Gastroesophageal sphincter (tissue), 4 donors: ENCODE measurements around the gene ANO10. TPM values are rescaled to one million over a fixed set of nuclear protein-coding genes. Genes with fewer than 3 reads are reported as not detected.
"Not testable (repeated sequence)": the region's sequence is repeated elsewhere in the genome, so short reads cannot be mapped to it uniquely, and the experiment has no call there.

Experiments used
- ATAC-seq: fragments of 150-250 bp; one replicate; pipeline ENCODE4 v1.9.1; 2016; ENCODE audit warnings: mild to moderate bottlenecking, moderate library complexity
- H3K27ac ChIP-seq, 4 donors: fragments of 200-600 bp; sonication (generic) in 3 of 4; 1 replicate in 3 of 4; 2 replicates in 1 of 4; pipeline ENCODE4 v1.5.1; 2016 to 2019
- H3K27me3 ChIP-seq: fragments of 200-600 bp; sonication (generic); one replicate; pipeline ENCODE4 v1.5.1; 2019
- H3K36me3 ChIP-seq, 2 donors: fragments of 200-600 bp; sonication (generic); one replicate each; pipeline ENCODE4 v1.5.1; 2019; ENCODE audit warnings: control low read depth in 1 of 2
- H3K4me1 ChIP-seq, 3 donors: fragments of 200-600 bp; sonication (generic); 1 replicate in 2 of 3; 2 replicates in 1 of 3; pipeline ENCODE4 v1.5.1; 2016 to 2019; ENCODE audit warnings: control low read depth in 2 of 3
- H3K4me3 ChIP-seq, 2 donors: fragments of 200-600 bp; sonication (generic); one replicate each; pipeline ENCODE4 v1.5.1; 2019; ENCODE audit warnings: mild to moderate bottlenecking in 1 of 2, moderate library complexity in 1 of 2
- H3K9me3 ChIP-seq, 3 donors: fragments of 200-600 bp; sonication (generic); one replicate each; pipeline ENCODE4 v1.5.1; 2017 to 2019; ENCODE audit warnings: control low read depth in 2 of 3
- EP300 ChIP-seq: sonication (generic); formaldehyde crosslinking; IDR thresholded peaks from one replicate; pipeline ENCODE4 v1.6.1; 2017; ENCODE audit warnings: antibody characterized with exemption, mild to moderate bottlenecking
- POLR2A ChIP-seq, 2 donors: fragments of 450-650 bp; IDR thresholded peaks; one replicate each; pipeline ENCODE4 v1.6.1; 2017; ENCODE audit warnings: antibody characterized with exemption in 2 of 2, mild to moderate bottlenecking in 2 of 2, moderate library complexity in 1 of 2
- POLR2AphosphoS5 ChIP-seq: sonication (generic); formaldehyde crosslinking; IDR thresholded peaks from one replicate; pipeline ENCODE4 v1.6.1; 2017; ENCODE audit warnings: antibody characterized with exemption
- WGBS, 2 donors: methylation state at CpG; one replicate each; pipeline ENCODE4 v1.1.5; 2018; ENCODE audit warnings: low coverage in 1 of 2; 5-methylcytosine and 5-hydroxymethylcytosine counted together
- total RNA-seq, 4 donors: library from RNA; depleted of rRNA; stranded (reverse); fragments of >200 nt; gene quantifications; one replicate each; pipeline ENCODE4 v1.1.0, GENCODE V29; 2016
- TF ChIP-seq, protein P1 (sequence below), 4 experiments: fragments of 200-600 bp in 2 of 4; fragments of 450-650 bp in 2 of 4; sonication (generic) in 1 of 4; IDR thresholded peaks; one replicate each; pipeline ENCODE4 v1.5.1; 2017 to 2019; ENCODE audit warnings: antibody characterized with exemption in 4 of 4, mild to moderate bottlenecking in 2 of 4, moderate library complexity in 2 of 4

The ANO10 gene
- total RNA-seq, 4 donors from 2014 or later, result 22.9 to 33.5 (median 30.2) TPM

DNA sequence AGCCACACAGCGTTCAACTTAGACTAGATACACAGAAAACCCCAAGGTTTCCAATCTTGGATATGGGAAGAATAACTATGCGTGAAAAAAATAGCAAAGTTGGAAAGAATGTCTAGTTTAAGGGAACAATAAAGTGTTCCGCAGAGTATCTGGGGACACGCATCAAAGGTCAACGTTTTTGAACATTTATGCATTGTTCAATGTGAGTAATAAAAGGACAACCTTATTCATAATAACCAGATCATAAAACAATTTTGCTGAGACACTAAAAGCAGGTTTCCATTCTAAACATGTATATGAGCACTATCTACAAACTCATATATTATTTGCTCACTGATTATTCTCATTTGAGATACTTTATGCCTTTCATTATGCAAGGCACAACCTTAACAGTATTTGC lies 7.8 kb downstream of the ANO10 start:
- Histone ChIP-seq H3K4me1 (no peaks in the 10 kb centered on the region), H3K4me3 (no peak overlapping the region), H3K27me3 (no peaks in the 10 kb centered on the region), H3K36me3 (peaks cover 0 to 4% of the 10 kb centered on the region in 2 donors), H3K9me3 (no peaks in the 10 kb centered on the region), H3K27ac (no peak overlapping the region)
- TF ChIP-seq POLR2AphosphoS5, result no peak
- TF ChIP-seq POLR2A (IDR thresholded peaks at IDR 0.05), result no peak
- no peak for ATAC-seq
- WGBS, 2 donors, result 94 to 95% methylated on average over 5 of the region's 5 CpGs

DNA sequence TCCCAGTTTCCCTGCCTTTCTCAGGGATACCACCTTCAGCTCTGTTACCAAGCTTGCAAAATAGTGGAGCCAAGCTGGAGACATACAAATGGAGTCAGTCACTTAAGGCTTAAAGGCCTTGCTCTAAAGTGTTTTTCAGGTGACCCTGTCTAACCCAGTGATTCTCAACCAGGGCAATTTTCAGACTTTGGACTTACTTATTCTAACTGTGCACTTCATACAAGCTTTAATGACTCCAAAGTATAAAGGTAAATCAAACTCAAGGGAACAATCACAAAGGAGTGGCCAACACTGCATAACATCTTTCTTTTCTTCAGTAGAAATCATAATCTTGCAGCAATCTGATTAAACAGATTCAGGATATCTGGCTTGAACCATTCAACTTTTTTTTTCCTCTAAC lies 9.4 kb downstream of the ANO10 start:
- no peaks in the 10 kb centered on the region for H3K4me1 ChIP-seq
- H3K27me3 ChIP-seq, result no peaks in the 10 kb centered on the region
- H3K4me3 ChIP-seq, result no peak overlapping the region
- no peak for TF ChIP-seq POLR2A (IDR thresholded peaks at IDR 0.05)
- TF ChIP-seq POLR2AphosphoS5, result no peak
- TF ChIP-seq, protein P1, sequence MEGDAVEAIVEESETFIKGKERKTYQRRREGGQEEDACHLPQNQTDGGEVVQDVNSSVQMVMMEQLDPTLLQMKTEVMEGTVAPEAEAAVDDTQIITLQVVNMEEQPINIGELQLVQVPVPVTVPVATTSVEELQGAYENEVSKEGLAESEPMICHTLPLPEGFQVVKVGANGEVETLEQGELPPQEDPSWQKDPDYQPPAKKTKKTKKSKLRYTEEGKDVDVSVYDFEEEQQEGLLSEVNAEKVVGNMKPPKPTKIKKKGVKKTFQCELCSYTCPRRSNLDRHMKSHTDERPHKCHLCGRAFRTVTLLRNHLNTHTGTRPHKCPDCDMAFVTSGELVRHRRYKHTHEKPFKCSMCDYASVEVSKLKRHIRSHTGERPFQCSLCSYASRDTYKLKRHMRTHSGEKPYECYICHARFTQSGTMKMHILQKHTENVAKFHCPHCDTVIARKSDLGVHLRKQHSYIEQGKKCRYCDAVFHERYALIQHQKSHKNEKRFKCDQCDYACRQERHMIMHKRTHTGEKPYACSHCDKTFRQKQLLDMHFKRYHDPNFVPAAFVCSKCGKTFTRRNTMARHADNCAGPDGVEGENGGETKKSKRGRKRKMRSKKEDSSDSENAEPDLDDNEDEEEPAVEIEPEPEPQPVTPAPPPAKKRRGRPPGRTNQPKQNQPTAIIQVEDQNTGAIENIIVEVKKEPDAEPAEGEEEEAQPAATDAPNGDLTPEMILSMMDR (IDR thresholded peaks at IDR 0.05), result no peak
- no peak for TF ChIP-seq EP300
- peaks cover 0 to 4% of the 10 kb centered on the region in 2 donors for H3K36me3 ChIP-seq
- H3K27ac ChIP-seq, result no peak overlapping the region
- no peak for ATAC-seq
- no peaks in the 10 kb centered on the region for H3K9me3 ChIP-seq

DNA sequence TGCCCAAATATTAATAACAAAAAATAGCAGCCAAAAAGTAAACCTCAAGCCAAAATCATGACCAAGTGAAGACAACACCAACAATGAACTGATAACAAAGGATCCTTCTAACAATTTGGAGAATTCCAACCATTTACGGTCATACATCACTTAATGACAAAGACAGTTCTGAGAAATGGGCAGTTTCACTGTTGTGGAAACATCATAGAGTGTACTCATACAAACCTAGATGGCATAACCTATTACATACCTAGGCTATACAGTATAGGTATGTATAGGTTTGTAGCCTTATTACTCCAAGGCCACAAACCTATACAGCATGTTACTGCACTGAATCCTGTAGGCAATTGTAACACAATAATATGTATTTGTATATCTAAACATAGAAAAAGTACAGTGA lies 12.4 kb downstream of the ANO10 start:
- Histone ChIP-seq H3K36me3 (peaks cover 0 to 12% of the 10 kb centered on the region in 2 donors), H3K4me3 (no peak overlapping the region), H3K27ac (no peak overlapping the region), H3K4me1 (no peaks in the 10 kb centered on the region), H3K27me3 (no peaks in the 10 kb centered on the region), H3K9me3 (no peaks in the 10 kb centered on the region)
- ATAC-seq, result no peak
- WGBS, 2 donors, result 80 to 100% methylated on average over 1 of the region's 1 CpG
- TF ChIP-seq, protein P1 (IDR thresholded peaks at IDR 0.05), result no peak
- no peak for TF ChIP-seq EP300
- TF ChIP-seq POLR2A (IDR thresholded peaks at IDR 0.05), result no peak

DNA sequence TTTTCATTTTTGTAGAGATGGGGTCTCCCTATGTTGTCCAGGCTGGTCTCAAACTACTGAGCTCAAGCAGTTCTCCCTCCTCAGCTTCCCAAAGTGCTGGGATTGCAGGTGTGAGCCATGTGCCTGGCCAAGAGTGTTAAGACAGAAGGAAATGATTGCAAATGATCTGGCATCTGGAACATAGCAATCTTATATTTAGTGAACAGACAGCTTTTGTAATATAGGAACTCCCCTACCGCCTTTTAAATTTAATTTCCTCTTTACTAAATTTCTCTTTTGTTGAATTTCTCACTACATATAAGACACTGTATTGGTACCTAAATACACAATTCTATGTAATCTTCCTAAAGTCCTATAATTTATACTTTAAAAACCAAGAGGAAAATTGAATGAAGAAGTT lies 13.1 kb downstream of the ANO10 start:
- no peak for TF ChIP-seq EP300
- TF ChIP-seq, protein P1 (IDR thresholded peaks at IDR 0.05), result no peak
- no peaks in the 10 kb centered on the region for H3K27me3 ChIP-seq
- H3K4me3 ChIP-seq, result no peak overlapping the region
- 89 to 100% methylated on average over 1 of the region's 1 CpG for WGBS, 2 donors
- no peak for ATAC-seq
- no peaks in the 10 kb centered on the region for H3K4me1 ChIP-seq
- H3K36me3 ChIP-seq, result peaks cover 0 to 18% of the 10 kb centered on the region in 2 donors
- no peak overlapping the region for H3K27ac ChIP-seq
- H3K9me3 ChIP-seq, result no peaks in the 10 kb centered on the region

DNA sequence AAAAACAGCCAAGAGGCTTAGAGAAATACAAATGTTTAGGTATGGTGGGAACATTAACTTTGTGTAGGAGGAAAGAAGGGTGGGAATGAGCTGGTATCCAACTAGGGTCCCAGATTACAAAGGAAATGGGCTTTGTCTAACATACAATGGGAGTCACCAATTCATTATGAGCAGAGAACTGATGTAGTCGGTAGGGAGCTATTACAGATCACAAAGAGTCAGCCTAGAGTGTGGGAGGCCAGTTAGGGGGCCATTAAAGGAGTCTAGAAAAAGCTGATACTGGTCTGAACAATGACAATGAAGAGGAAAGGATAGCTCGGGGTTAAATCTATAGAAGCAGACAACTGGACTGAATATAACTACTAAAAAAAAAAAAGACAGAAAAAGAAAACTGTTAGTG lies 15.5 kb downstream of the ANO10 start:
- TF ChIP-seq, protein P1 (IDR thresholded peaks at IDR 0.05), result no peak
- TF ChIP-seq POLR2AphosphoS5 (no peak), EP300 (no peak), POLR2A (IDR thresholded peaks at IDR 0.05) (no peak)
- no peaks in the 10 kb centered on the region for H3K27me3 ChIP-seq
- no peak overlapping the region for H3K4me3 ChIP-seq
- no peak overlapping the region for H3K27ac ChIP-seq
- H3K4me1 ChIP-seq, result no peaks in the 10 kb centered on the region
- no peak for ATAC-seq
- 83 to 88% methylated on average over 2 of the region's 2 CpGs for WGBS, 2 donors
- H3K36me3 ChIP-seq, result peaks cover 0 to 33% of the 10 kb centered on the region in 2 donors
- no peaks in the 10 kb centered on the region for H3K9me3 ChIP-seq

DNA sequence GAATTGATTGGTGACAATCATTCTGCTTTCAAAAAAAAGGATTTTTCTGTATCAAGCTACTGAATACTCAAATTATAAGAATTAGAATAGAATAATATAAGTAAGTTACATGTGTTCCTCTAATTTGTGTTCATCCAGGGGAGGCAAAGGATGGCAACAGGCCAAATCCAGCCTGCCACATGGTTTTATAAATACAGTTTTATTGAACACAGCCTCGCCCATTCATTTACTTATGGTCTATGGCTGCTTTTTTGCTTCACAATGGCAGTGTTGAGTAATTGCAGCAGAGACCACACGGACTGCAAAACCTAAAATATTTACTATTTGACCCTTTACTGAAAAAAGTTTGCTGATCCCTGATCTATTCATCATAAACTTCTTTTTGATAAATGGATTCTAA lies 21.9 kb downstream of the ANO10 start:
- H3K27me3 ChIP-seq, H3K4me3 ChIP-seq, H3K9me3 ChIP-seq, H3K27ac ChIP-seq, H3K4me1 ChIP-seq, ATAC-seq: not testable (repeated sequence)
- H3K36me3 ChIP-seq, result peaks cover 0 to 37% of the 10 kb centered on the region in 2 donors
- WGBS, 2 donors, result 83 to 87% methylated on average over 1 to 2 of the region's 2 CpGs
